Thoracic aorta (tissue), 2 donors: ENCODE data around the gene DERA. TPM values are rescaled to one million over a fixed set of nuclear protein-coding genes. Genes with fewer than 3 reads are reported as not detected.

Source experiments
- ATAC-seq: fragments of 150-250 bp; one replicate; pipeline ENCODE4 v1.8.0; 2017; ENCODE audit warnings: low read depth; ENCODE audit not compliant: insufficient number of reproducible peaks, low FRiP score
- DNase-seq: peaks from one replicate; pipeline ENCODE4 v3.0.0-alpha.2; 2020; ENCODE audit warnings: low spot score
- H3K27ac ChIP-seq, 2 donors: fragments of 200-600 bp; sonication (generic); 1 replicate in 1 of 2; 2 replicates in 1 of 2; pipeline ENCODE4 v1.5.1; 2016; ENCODE audit warnings: mild to moderate bottlenecking in 2 of 2, moderate library complexity in 2 of 2
- H3K27me3 ChIP-seq: fragments of 200-600 bp; sonication (generic); replicated peaks from 2 replicates; pipeline ENCODE4 v1.6.0; 2016; ENCODE audit warnings: mild to moderate bottlenecking; ENCODE audit not compliant: insufficient read depth
- H3K36me3 ChIP-seq: fragments of 200-600 bp; sonication (generic); one replicate; pipeline ENCODE4 v1.5.1; 2016
- H3K4me1 ChIP-seq, 2 donors: fragments of 200-600 bp; sonication (generic); 1 replicate in 1 of 2; 2 replicates in 1 of 2; pipeline versions ENCODE4 v1.5.1 to v1.6.0; 2016; ENCODE audit warnings: low read depth in 2 of 2, mild to moderate bottlenecking in 1 of 2; ENCODE audit not compliant: control insufficient read depth in 1 of 2
- H3K4me3 ChIP-seq: fragments of 200-600 bp; sonication (generic); 2 replicates; pipeline ENCODE4 v1.5.1; 2016; ENCODE audit warnings: mild to moderate bottlenecking
- H3K9me3 ChIP-seq: fragments of 200-600 bp; sonication (generic); 2 replicates; pipeline ENCODE4 v1.5.1; 2016
- CTCF ChIP-seq: fragments of 200-600 bp; sonication (generic); IDR thresholded peaks from one replicate; pipeline ENCODE4 v1.5.1; 2019; ENCODE audit warnings: antibody characterized with exemption
- total RNA-seq, 2 donors: library from RNA; depleted of rRNA; stranded (reverse); fragments of >200 nt; gene quantifications; one replicate each; pipeline versions ENCODE4 v1.1.0 to v1.2.3, GENCODE V29; 2016

DERA gene
- total RNA-seq, 2 donors from 2014 or later: 25.5 to 47.4 TPM

- Histone ChIP-seq H3K36me3 (no peaks in the 10 kb centered on the region), H3K9me3 (no peaks in the 10 kb centered on the region), H3K27me3 (no peaks in the 10 kb centered on the region), H3K4me1 (peaks cover 26 to 41% of the 10 kb centered on the region in 2 donors), H3K27ac (peak within 1 kb of the TSS; percentile 97 to 98), H3K4me3 (peak within 1 kb of the TSS; percentile 93)
- TF ChIP-seq CTCF: no peak
- DNase-seq: peak; percentile 85
- peak; percentile 99 for ATAC-seq
Measured at GRCh38 chr12:15882118-15882971, 28.8 kb upstream of the DERA start, which contains the start of gene STRAP. Gene STRAP, plus strand, starts transcription at chr12:15882387. Its CDS starts 321 bp downstream, at chr12:15882708.

GRCh38 chr12:15883536-15883935, 27.6 kb upstream of the DERA start:
- H3K27me3 ChIP-seq: no peaks in the 10 kb centered on the region
- H3K4me1 ChIP-seq: peaks cover 29 to 52% of the 10 kb centered on the region in 2 donors
- DNase-seq (no peak), ATAC-seq (no peak)
- TF ChIP-seq CTCF: no peak
- H3K9me3 ChIP-seq: no peaks in the 10 kb centered on the region
- no peaks in the 10 kb centered on the region for H3K36me3 ChIP-seq
- H3K27ac ChIP-seq: peak overlapping the region in 1 of 2 donors; percentile 98
- peak overlapping the region; percentile 93 for H3K4me3 ChIP-seq

- H3K27ac ChIP-seq: no peak overlapping the region
- TF ChIP-seq CTCF: no peak
Measured at GRCh38 chr12:15886372-15887042, 24.6 kb upstream of the DERA start.

GRCh38 chr12:15887043-15887817, 23.9 kb upstream of the DERA start:
- H3K4me3 ChIP-seq: no peak overlapping the region
- no peak for TF ChIP-seq CTCF
- H3K9me3 ChIP-seq: no peaks in the 10 kb centered on the region
- no peak overlapping the region for H3K27ac ChIP-seq
- peaks cover 29 to 52% of the 10 kb centered on the region in 2 donors for H3K4me1 ChIP-seq
- H3K27me3 ChIP-seq: no peaks in the 10 kb centered on the region
- DNase-seq: no peak
- H3K36me3 ChIP-seq: peaks cover 9% of the 10 kb centered on the region
- no peak for ATAC-seq

More at GRCh38 chr12:15886372-15887042, 24.6 kb upstream of the DERA start:
- H3K4me1 ChIP-seq: peaks cover 29 to 52% of the 10 kb centered on the region in 2 donors
- H3K4me3 ChIP-seq: no peak overlapping the region
- ATAC-seq (no peak), DNase-seq (no peak)
- H3K36me3 ChIP-seq: peaks cover 7% of the 10 kb centered on the region
- no peaks in the 10 kb centered on the region for H3K9me3 ChIP-seq
- no peaks in the 10 kb centered on the region for H3K27me3 ChIP-seq
